GM19238 (cell line): Measurements from ENCODE around the gene CELF6.
A peak's percentile ranks its signal among the peaks of the same experiment; 100 is the strongest.

Source experiments
- DNase-seq: peaks from one replicate; pipeline ENCODE4 v3.0.0; 2011; ENCODE audit warnings: low spot score; ENCODE audit not compliant: insufficient read length

CELF6 gene

DNA sequence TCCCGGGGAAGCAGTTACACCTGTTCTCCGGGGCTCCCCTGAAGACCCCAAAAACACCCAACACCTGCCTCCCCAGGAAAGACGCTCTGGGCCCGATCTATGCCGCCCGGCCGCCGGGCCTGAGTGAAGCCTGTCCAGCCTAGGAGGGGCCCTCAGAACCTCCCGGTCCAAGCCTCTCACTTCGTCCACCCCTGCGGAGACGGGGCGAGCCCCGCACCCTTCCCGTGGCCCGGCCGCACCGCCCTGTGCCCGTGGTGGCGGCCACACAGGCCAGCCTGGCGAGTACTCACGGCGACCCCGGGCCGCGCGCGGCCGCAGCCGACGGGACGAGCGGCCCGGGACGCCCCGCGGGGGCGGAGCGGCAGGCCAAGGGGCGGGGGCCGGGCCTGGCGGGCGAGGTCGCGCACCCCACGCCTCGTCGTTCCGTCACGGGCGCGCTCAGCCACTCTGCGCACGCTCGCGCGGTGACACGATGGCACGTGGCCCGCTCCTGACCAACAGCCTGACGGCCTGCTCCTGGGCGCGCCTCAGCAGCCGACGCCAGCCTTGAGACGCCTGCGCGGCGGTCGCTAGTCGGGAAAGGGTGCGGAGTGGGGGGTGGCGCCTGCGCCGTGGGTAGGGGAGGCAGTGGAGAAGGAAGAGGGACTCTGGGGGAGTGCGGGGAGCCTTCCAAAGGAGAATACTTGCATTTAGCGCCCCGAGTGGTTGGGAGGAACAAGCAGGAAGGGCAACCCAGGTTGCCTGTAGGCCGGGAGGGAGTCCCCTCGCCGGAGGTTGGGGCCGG is 47.6 kb downstream of the CELF6 start, which contains the start of gene PARP6:
PARP6 (minus strand) TSS at position 342 of the 784 bp plus-strand sequence. CDS start 5,077 bp downstream, outside the sequence.
- DNase-seq, result peak; percentile 98

DNA sequence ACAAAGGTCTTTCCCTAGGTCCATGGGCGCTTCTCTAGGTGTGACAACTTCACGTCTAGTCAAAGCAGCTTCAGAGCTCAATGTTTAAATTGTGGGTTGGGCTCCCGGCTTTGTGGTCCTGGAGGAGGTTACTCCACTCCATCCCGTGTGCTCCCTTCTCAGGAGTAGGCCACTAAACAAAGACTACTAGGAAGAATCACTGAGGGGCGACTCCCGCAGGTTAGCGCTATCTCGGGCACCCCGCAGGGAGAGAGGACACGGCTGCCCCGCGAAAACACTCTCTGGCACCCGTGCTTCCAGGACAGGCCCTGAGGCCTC is 48.1 kb downstream of the CELF6 start:
- no peak for DNase-seq

DNA sequence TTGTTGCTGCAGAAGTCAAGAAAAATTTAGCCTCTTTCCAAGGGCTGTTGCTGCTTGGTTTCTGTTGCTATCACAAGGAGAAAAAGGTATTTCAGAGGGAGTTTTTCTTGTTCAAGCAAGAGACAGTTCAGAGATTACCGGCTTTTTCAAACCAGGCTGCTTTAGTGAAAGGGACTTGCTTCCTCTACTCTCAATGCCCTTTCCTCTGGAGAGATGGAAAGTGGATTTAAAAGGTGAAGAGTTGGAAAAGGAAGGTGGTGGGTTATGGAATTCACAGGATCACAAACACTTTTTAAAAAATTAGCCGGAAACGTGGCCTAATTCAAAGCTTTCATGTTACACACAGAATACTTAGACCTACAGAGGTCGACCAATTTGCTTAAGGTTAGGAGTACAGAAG is 48.7 kb downstream of the CELF6 start:
- DNase-seq, result no peak

DNA sequence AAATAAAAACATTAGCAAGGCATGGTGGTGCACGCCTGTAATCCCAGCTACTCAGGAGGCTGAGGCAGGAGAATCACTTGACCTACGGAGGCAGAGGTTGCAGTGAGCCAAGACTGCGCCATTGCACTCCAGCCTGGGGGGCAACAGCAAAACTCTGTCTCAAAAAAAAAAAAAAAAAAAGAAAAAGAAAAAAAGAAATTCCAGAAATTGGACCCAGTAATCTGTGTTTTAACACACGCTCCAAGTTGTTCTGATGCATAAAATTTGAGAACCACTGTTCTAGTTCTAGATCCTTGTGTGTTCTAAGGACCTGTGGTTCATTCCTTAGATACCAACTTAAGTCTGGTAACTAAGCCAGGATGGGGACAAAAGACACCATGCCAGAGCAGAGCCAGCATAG is 50.2 kb downstream of the CELF6 start:
- DNase-seq, result no peak

DNA sequence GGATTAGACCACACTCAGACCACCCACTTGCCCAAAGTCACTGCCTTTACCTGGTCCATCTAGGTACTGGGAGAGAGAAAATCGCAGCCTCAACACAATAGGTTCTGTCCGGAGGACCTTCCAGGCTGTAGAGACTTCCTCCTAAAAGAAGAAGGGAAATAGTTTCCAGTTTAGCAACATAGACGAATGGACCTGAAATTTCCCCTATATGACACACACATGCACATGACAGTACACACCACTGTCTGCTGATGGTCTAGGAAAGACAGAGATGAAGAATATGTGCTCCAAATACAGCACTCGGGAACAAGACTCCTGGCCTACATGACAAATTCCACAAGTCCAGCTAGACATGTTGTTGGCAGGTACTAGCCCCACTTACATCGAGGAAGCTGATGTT is 54.9 kb downstream of the CELF6 start:
- no peak for DNase-seq

DNA sequence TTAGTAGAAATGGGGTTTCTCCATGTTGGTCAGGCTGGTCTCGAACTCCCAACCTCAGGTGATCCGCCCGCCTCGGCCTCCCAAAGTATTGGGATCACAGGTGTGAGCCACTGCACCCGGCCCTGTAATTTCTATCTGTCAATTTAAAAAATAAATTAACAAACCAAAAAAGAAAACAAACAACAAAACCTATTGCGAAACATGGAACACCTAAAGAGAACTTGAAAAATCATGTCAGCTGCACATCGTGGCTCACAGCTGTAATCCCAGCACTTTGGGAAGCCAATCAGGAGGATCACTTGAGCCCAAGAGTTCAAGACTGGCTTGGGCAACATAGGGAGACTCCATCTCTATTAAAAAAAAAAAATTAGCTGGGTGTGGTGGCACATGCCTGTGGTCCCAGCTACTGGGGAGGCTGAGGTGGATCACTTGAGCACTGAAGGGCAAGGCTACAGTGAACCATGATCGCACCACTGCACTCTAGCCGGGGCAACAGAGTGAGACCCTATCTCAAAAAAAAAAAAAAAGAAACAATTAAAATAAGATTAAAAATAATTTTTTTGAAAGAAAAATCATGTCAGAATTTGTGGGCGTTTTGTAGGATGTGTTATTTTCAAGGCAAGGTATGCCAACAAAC is 67.2 kb downstream of the CELF6 start:
- DNase-seq, result no peak

DNA sequence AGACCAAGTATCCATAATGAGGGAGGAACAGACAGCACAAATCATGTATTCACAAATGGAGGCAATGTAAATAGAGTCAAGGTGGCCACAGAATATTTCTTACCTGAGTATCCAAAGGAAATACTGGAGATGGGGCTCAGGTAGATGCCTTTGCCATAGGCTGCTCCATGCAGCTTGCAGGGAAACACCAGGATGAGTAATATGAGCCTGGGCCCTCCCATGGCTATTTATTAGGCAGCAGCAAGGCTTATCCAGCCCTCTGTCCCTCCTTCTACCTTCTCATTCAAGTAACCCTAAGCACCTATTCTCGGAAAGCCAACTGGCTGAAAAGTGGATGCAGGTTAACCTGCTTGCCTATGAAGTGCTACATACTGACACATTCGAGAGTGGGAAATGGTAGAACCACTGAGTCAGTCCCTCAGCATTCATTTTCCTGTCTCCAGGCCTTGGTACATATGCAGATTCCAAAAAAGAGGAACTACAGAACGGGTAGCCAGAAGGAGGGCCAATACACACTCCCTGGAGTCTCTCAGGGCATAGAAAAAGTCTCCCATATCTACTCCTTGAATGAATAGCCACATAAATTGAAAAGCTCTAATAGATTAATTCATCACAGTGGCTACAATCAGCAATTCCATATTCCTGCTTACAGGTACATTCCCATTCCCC is 70.7 kb downstream of the CELF6 start:
- DNase-seq, result no peak

DNA sequence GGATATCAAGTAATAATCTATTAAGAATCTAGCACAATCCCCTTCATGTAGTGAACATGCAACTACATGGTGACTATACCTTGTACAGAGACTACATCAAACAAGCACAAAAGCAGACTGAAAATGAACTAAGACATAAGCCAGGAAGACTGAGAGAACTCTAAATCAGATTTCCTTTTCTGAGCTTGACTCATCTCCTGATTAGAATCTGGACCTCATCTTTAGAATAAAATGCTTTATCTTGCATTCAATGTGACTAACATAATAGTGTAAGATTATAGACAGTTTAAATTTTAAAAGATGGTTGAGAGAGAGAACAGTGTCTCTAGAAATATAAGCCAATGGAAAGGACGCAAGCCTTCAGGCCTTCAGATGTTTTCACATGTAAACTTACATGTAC is 71.4 kb downstream of the CELF6 start:
- DNase-seq, result no peak

DNA sequence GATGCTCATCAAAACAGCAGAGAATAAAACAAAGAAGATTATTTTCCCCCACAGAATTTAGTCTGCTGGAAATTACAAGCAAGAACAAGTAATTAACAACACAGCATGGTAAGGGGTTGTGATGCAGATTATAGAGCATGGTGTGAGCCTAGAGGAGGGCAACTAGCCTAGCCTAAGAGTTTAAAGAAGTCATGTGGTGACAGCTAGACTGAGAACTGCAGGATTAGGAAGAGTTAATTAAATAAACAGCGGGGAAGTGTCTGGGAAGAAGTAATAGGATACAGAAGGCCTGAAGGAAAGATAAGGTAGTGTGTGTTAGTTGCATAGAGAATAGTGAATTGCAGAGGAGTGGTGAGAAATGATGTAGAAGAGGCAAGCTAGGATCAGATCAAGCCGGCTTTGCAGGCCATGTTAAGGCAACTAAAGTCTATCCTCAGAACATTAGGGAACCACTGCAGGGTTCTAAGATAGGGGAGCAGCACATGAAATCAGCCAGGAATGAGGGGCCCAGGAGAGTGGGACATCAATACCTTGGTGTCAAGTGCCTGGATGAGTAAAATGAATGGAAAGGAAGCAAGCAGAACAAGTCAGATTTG is 77.1 kb downstream of the CELF6 start:
- DNase-seq, result no peak

DNA sequence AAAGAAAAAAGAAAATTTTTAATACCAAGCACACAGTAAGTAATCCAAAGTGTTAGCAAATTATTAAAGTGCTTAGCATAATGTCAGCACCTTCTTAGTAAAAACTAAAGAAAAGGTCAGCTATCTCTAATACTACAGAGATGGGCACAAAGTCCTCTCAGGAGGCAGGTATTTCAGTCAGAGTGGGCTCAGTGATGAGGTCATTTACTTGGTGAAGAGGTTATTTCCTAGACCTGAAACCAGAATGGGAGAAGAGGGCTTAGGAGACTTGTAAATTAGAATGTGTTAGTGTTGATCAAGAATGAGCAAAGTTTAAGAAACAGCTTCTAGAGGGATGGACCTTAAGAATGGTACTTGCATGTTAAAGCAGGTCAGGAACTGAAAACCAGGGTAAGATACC is 80.3 kb downstream of the CELF6 start:
- DNase-seq, result no peak

DNA sequence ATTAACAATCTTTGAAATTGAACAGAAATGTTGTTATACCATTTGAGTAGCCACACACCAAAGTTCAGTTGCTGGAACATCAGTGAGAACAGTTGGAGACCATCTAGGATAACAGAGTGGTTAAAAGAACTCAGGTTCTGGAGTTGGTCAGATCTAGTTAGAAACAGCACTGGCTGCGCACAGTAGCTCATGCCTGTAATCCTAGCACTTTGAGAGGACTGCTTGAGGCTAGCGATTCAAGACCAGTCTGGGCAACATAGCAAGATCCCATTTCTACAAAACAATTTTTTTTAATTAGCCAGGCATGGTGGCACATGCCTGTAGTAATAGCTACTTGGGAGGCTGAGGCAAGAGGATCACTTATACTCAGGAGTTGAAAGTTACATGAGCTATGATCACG is 81.4 kb downstream of the CELF6 start:
- no peak for DNase-seq

DNA sequence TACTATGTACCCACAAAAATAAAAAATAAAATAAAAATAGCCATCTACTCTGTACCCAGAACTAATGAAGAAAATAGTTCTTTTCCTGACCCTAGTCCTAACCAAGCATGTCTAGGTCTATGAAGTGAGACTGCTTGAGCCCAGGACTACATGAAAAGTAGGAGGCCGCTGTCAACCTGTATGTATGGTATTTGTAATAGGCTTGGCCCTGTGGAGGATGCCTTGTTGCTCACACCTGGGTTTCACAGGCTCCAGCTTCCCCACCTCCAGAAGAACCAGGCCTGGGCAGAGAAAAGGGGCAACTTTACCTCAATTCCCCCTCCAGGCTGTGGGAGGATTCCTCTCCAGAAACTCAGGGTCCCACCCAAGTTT is 82.1 kb downstream of the CELF6 start:
- DNase-seq, result no peak

DNA sequence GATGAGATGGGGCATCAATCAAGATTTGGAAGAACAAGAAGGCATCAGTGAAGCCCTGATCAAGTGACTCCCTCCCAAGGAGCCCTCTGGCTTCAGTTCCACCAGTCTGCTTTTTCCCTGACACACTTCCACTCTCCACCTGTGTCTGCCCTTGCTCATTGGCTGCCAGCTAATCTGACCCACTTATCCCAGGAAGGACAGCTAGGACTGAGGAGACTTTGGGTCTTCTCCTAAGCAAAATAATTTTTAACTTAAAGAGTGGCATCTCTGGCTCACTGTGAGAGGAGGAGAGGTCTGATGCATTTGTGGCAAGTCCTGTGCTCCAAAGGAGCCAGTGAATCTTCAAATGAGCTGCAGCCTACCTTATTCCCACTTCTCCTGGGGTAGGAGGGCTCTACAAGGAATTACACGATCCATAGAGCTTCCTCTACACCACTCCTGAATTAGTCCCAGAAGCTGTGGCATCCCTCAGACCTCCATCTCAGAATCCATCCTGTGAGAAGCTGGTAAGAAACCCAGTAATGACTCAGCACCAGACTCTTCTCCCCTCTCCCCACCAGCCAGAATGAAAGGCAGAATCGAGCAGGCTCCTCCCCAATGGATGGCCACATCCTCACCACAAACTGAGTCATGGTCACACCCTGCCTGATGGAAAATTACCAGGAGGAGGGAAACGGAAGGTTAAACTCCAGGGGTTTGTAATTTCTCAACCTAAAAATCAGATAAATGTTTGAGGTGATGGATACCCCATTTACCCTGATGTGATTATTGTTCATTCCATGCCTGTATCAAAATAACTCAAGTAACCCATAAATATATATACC is 82.7 kb downstream of the CELF6 start:
- peak; percentile 20 for DNase-seq

DNA sequence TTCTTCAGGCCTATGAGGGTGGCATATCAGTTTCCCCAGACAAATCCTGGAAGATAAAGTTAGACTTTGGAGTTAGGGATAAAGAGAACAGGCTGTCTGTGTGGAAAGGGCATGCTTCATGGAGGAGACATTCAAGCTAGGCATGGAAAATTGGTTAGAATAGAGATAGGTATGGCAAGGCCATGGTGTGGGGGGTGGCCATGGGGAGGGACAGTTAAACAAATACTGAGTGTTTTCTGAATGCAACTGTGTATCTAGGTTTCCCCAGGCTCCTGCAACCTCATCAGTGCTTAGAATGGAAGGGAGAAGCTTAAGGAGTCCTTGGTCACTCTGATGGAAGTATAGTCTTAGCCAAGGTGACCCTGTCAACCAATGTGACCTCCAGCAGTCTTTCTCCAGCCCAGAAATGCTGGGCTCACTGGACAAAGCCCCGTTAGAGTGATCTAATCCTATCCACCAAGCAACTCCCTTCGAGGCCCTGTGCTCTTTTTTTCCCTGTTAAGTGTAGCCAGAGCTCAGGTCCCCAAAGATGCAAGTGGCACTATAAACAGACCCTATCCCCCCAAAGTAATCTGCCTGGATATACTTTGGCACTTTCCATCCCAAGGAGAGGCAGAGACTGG is 83.5 kb downstream of the CELF6 start:
- DNase-seq, result no peak

DNA sequence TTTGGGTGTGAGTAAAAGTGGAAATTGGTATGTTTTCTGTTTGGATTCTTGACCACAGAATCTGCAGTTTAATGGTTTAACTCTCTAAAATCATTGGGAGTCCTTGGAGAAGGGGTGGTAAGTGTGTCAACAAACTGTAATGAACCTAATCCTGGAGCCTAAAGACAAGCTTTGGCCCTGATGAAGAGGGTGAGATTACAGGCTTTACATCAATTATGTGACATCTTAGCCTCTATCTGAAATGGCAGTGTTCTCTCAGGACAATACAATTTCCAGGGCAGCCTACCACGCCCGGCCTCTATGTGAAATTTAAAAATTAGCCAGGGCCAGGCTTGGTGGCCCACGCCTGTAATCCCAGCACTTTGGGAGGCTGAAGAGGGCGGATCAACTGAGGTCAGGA is 84.7 kb downstream of the CELF6 start:
- DNase-seq, result no peak
